Activated T-helper 1 cell treated with anti-CD3 and anti-CD28 coated beads, Interleukin-12 subunit alpha, Interleukin-12 subunit beta, Interleukin-2, Interleukin-4 antibody, amounts not matched to agents 30 ng/mL and 10 ng/mL and 1 ng/mL, durations not matched to agents 14 hours and 24 hours and 36 hours (primary cell): ENCODE results near the gene SNX33. TPM values are rescaled to one million over a fixed set of nuclear protein-coding genes. Genes with fewer than 3 reads are reported as not detected.
"Not testable (repeated sequence)": the region's sequence is repeated elsewhere in the genome, so short reads cannot be mapped to it uniquely, and the experiment has no call there.

Experiments used
- DNase-seq: peaks from one replicate; pipeline ENCODE4 v3.0.0; 2021; ENCODE audit warnings: low spot score
- H3K27ac Mint-ChIP-seq: one replicate; pipeline ENCODE4 v1.8.0; 2021; ENCODE audit warnings: mild to moderate bottlenecking, mixed read lengths
- H3K27me3 Mint-ChIP-seq: one replicate; pipeline ENCODE4 v1.8.0; 2022; ENCODE audit warnings: mild to moderate bottlenecking, moderate library complexity, mixed read lengths; ENCODE audit not compliant: insufficient read depth
- H3K36me3 Mint-ChIP-seq: one replicate; pipeline ENCODE4 v1.8.0; 2021; ENCODE audit warnings: low read depth, mixed read lengths
- H3K4me1 Mint-ChIP-seq: one replicate; pipeline ENCODE4 v1.8.0; 2021; ENCODE audit warnings: low read depth, mixed read lengths
- H3K4me3 Mint-ChIP-seq: one replicate; pipeline ENCODE4 v1.8.0; 2021; ENCODE audit warnings: mild to moderate bottlenecking, moderate library complexity, mixed read lengths
- H3K9me3 Mint-ChIP-seq: one replicate; pipeline ENCODE4 v1.8.0; 2021; ENCODE audit warnings: mixed read lengths
- intact Hi-C: fragments of 100-400 bp; cut with micrococcal nuclease; formaldehyde crosslinking; loops from one replicate; pipeline ENCODE4 v1.15.1; 2024
- total RNA-seq: library from RNA; stranded (reverse); gene quantifications from 2 replicates; pipeline ENCODE4 v1.2.3, GENCODE V29; 2022

The SNX33 gene
- total RNA-seq, 1 donor from 2014 or later = 6.2 TPM

DNA sequence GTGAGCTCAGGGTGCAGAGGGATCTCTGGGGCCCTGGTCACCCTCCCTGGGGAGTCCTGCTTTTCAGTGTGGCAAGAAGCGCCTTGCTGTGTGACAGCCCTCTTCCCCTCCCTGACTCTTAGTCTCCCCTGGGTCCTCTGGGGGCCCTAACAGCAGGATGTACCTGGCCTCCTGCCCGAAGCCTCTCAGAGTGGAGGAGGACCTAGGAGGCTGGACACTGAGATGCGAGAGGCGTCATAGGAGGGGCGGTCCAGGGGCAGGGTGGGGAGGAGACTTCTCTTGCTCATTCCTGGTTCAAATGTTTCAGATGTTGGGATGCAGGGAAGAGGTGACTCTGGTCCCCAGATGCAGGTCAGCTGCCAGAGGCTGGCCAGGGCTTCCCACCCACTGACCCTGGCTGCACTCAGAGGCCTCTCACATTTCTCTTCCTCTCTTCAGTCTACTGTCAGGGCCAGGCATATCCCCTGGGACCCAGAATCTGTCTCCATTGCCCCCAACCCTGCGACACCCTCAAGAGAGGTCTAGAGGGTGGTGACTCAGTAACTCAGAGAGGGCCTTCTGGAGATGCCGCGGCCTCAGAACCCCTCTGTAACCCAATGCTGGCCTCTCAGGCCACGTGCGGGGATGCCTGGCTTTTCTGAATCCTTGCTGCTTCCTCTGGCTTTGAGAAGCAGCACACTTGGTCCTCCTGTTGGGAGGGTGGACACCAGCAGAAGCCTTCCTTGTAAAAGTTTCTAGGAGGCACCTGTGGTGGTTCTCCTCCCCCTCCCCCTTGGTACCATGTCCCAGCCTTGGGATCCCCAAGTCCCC is 25.9 kb downstream of the SNX33 start:
- Mint-ChIP-seq H3K27me3 (peaks cover 3% of the 10 kb centered on the region), H3K27ac (no peak overlapping the region), H3K9me3 (no peaks in the 10 kb centered on the region), H3K4me3 (no peak overlapping the region), H3K36me3 (no peaks in the 10 kb centered on the region), H3K4me1 (no peaks in the 10 kb centered on the region)
- no peak for DNase-seq
- intact Hi-C loops = no loop called here

DNA sequence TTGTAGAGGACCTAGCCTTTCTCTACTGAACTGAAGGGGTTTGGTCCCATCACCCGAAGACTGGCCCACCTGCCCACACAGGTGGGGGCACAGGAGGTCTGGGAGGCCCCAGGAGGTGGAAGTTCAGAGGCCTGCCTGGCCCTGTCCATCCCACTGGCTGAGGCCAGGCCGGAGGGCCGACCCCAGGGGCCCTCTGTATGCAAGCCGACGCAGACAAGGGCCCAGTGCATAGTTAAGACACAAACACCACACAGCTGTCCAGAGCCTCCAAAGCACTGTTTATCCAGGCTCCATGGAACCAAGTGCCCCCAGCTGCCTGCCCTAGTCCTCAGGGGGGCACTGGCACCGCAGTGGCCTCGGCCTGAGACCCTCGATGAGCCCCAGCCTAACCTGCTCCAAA is 26.7 kb downstream of the SNX33 start:
- H3K9me3 Mint-ChIP-seq = no peaks in the 10 kb centered on the region

DNA sequence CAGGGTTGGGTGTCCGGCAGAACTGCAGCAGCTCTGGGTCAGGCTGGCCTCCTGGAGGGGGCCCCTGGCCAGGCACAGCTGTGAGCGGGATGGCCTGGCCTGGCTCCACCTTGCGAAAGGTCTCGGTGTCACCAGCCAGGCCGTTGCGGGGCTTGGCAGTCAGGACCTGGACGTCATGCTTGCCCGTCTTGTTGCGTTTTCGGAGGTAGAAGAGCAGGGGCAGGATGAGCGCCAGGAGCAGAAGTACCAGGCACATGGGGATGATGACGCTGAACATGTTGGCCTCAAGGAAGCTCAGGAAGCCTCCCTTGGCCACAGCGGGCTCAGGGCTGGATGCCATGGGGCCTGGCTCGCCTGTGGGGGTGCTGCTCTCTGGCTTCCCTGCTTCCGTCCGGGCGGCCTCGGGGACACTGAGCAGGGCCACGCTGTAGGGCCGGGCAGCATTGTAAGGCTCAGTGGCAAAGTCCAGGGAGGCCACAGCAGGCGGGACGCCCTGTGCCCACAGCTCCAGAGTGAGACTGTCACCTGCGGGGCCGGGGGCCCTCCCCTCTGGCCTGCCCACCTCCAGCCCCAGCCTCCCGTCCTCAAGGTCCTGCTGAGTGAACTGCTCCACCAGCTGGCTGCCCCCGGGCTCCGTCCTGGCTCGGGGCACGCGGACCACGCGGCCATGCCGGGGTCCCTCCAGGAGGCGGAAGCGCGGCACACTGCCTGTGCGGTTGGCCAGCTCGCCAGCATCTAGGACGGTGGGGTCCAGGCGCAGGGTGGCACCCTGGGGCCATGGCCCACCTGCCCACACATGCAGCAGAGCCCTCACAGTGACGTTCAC is 28.1 kb downstream of the SNX33 start:
- intact Hi-C loops = no loop called here
- Mint-ChIP-seq H3K27ac (no peak overlapping the region), H3K27me3 (peaks cover 5% of the 10 kb centered on the region), H3K4me1 (no peaks in the 10 kb centered on the region), H3K9me3 (no peaks in the 10 kb centered on the region), H3K36me3 (no peaks in the 10 kb centered on the region), H3K4me3 (no peak overlapping the region)
- DNase-seq = no peak

More for the DNA sequence above, 26.7 kb downstream of the SNX33 start:
- H3K4me1 Mint-ChIP-seq = no peaks in the 10 kb centered on the region
- H3K36me3 Mint-ChIP-seq = no peaks in the 10 kb centered on the region
- H3K27ac Mint-ChIP-seq = no peak overlapping the region
- intact Hi-C loops = no loop called here
- no peak overlapping the region for H3K4me3 Mint-ChIP-seq
- no peak for DNase-seq
- H3K27me3 Mint-ChIP-seq = peaks cover 5% of the 10 kb centered on the region

DNA sequence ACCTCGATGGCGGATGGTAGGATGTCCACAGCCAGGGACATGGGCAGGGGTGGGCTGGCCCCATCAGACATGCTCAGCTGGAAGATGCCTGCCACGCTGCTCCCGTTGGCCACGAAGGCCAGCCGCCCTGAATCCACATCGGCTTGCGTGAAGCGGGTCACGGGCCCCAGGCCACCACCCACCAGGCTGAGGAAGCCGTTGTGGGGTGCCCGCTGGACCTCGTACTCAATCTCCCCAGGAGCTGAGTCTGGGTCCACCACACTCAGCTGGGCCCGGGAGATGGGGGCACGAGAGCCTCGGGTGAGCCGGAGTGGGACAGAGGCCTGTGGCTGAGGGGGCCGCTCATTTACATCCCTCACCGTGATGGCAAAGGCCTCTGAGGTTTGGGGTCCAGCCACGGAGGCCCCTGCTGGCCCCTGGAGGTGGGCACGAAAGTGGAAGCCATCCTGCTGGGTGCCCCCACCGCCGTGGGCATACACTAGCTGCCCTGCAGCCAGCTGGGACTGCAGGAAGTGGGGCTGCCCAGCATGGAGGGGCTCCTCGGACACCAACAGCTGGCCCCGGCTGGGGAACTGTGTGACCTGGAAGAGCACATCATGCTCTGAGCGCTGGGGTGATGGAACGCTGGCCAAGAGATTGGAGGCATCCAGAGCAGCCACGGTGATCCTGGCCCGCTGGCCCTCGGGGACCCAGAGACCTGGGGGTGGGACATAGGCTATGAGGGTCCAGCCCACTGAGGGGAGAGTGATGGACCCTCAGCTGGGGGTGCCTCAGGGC is 29.2 kb downstream of the SNX33 start:
- no peak for DNase-seq
- intact Hi-C loops = no loop called here
- peaks cover 5% of the 10 kb centered on the region for H3K27me3 Mint-ChIP-seq
- H3K27ac Mint-ChIP-seq = no peak overlapping the region
- no peaks in the 10 kb centered on the region for H3K36me3 Mint-ChIP-seq
- H3K9me3 Mint-ChIP-seq = no peaks in the 10 kb centered on the region
- no peak overlapping the region for H3K4me3 Mint-ChIP-seq
- H3K4me1 Mint-ChIP-seq = no peaks in the 10 kb centered on the region

DNA sequence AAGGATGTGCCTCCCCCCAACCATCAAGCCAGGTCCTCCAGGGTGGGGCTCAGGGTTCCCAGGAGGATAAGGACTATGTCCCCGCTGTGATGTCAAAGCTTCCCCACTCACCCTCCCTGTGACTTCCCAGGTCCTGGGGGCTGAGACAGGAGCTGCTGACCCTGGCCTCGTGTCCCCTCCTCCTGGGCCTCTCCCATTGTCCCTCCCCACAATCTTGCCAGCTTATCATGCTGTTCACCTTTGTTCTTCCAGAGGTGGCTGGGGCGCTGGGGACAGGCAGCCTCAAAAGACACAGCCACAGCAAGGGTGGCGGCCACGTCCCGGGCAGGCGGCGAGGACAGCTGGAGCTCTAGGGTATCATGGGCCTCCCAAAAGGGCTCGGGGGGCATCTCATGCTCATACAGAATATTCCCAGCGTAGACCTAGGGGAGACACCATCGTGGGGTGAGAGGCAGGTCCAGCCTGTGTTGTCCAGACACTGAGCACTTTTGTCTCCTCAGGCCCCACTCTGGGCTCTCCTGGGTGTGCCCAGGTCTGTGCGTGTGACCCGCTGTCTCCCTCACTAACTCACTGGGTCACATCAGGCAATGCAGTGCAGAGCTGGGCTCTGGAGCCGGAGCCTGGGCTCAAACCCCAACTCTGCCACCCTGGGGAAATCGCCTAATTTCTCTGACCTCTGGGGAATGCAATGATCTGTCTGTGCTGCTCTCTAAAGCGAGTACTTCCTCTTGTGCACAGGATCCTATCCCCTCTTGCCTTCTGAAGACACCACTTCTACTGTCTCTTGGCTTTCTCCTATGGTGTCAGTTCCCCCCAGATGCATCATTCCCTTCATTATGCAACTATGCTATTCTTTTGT is 30.0 kb downstream of the SNX33 start:
- H3K4me3 Mint-ChIP-seq = no peak overlapping the region
- no peaks in the 10 kb centered on the region for H3K4me1 Mint-ChIP-seq
- no peak for DNase-seq
- H3K27ac Mint-ChIP-seq = no peak overlapping the region
- peaks cover 5% of the 10 kb centered on the region for H3K27me3 Mint-ChIP-seq
- no peaks in the 10 kb centered on the region for H3K36me3 Mint-ChIP-seq
- intact Hi-C loops = no loop called here
- H3K9me3 Mint-ChIP-seq = no peaks in the 10 kb centered on the region

DNA sequence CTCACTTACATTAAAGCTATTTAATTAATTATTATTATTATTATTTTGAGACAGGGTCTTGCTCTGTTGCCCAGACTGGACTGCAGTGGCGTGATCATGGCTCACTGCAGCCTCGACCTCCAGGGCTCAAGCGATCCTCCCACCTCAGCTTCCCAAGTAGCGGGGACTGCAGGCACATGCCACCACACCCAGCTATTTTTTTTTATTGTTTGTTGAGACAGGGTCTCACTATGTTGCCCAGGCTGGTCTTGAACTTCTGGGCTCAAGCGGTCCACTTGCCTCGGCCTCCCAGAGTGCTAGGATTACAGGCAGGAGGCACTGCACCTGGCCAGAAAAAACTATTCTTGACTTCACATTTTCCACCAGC is 30.6 kb downstream of the SNX33 start:
- H3K4me1 Mint-ChIP-seq, DNase-seq, H3K27ac Mint-ChIP-seq, intact Hi-C loops, H3K4me3 Mint-ChIP-seq, H3K36me3 Mint-ChIP-seq, H3K27me3 Mint-ChIP-seq, H3K9me3 Mint-ChIP-seq: not testable (repeated sequence)

DNA sequence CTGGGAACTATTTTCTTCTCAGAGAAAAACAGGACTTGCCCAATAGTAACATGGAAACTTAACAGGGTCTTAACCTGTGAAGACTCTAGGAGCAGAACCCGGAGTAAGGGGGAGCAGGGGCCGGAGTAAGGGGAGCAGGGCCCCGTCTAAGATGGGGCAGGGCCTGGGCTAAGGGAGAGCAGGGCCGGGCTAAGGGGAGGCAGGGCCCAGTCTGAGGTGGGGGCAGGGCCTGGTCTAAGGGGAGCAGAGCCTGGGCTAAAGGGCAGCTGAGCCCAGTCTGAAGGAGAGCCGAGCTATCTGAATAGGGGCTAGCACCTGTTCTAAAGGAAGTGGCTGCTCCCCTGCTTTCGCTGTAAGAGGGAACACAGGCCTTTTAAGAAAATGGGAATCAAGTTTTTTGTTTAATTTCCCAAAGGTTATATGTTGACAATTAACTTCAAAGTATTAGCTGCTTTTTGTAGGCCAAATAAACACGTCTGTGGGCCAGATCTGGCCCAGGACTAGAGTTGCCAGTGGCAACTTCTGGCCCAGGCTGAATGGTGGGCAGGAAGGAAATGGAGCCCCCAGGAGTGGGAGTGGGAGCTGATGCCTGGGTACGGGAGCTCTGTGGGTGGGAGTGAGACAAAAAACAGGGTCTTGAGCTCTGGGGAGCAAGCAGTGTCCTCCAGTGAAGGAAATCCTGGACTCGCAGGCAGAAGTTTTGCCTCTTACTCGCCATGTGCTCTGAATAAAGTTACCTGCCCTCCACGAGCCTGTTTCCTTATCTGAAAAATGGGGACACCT is 32.5 kb downstream of the SNX33 start:
- no peaks in the 10 kb centered on the region for H3K9me3 Mint-ChIP-seq
- no peak overlapping the region for H3K27ac Mint-ChIP-seq

DNA sequence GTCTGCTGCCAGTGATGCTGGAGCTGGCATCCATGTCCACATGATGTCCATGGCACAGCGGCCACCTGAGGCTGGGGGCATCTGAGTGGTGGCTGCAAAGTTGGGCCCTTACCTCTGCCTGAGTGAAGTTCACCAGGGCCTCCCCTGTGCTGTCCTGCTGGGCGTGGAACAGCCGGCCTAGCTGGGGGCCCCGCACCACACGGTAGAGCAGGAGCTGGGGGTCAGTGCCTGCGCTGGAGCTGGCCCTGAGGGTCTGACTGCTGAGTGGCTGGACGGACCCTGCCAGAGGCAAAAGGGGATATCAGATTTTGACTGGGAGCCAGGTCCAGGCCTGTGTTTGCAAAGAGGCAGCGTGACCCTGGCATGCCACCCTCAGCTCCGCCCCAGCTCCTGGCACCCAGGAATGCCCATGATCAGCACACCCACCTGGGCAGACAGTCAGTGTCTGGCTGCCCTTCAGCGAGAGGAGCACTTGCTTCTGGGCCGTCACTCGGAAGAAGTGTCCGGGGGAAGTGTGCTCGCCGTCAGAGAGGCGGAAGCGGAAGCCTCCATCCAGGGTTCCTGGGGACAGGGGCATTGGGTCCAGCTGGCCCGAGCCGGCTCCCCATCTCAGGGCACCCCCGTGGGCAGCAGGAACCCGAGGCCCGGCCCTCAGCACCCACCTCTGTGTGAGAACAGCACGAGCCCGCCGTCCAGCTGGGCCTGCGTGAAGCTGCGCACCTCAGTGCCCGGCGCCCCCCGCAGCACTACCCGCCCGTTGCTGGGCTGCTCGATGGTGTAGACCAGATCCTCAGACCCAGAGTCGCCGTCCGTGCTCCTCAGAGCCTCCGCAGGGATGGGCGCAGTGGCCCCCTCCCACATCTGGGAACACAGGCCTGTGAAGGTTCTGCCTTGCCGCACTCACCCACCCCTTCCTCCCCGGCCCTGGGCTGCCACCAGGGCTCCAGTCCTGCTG is 34.7 kb downstream of the SNX33 start:
- Mint-ChIP-seq H3K27me3 (peaks cover 2% of the 10 kb centered on the region), H3K36me3 (no peaks in the 10 kb centered on the region), H3K27ac (no peak overlapping the region), H3K4me3 (no peak overlapping the region), H3K9me3 (no peaks in the 10 kb centered on the region), H3K4me1 (no peaks in the 10 kb centered on the region)
- intact Hi-C loops = loop anchor here (1.0 kb wide), 6 partner anchors 42 to 314 kb away; partner anchors contain the start of genes IMP3 and MAN2C1
- no peak for DNase-seq

More for the DNA sequence above, 32.5 kb downstream of the SNX33 start:
- no peaks in the 10 kb centered on the region for H3K36me3 Mint-ChIP-seq
- peaks cover 2% of the 10 kb centered on the region for H3K27me3 Mint-ChIP-seq
- DNase-seq = no peak
- H3K4me3 Mint-ChIP-seq = no peak overlapping the region
- intact Hi-C loops = no loop called here
- H3K4me1 Mint-ChIP-seq = no peaks in the 10 kb centered on the region

DNA sequence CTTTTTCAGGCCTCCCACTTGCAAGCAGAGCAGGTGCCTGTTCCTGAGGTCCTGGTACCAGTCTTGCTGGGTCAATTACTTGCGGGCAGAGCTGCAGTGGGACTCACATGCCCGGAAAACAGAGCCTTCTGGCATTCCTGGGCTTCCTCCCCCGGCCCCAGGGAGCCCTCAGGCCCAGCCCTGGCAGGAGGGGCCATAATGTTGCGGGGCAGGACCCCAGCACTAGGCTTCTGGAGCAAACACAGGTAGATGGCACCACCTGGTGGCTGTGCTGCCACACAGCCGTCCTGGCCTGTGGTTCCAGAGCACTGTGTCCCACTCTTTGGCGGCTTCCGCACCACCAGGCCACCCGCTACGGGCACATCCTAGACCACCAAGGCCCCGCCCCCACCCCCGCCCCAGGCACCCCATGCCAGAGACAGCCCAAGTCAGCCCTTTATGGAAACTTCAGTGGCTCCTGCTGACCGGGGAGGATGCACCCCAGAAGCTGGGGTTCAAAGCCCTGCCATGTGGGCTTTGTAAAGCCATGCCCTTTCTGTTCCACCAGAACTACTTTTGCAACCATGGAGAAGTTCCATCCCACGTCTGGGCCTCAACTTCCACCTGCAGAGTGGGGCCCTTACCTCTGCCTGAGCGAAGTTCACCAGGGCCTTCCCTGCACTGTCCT is 36.1 kb downstream of the SNX33 start:
- intact Hi-C loops = loop anchor here (1.0 kb wide), 6 partner anchors 43 to 315 kb away; partner anchors contain the start of genes IMP3 and MAN2C1
- not testable (repeated sequence) for H3K36me3 Mint-ChIP-seq, H3K4me3 Mint-ChIP-seq, H3K27me3 Mint-ChIP-seq, H3K27ac Mint-ChIP-seq, H3K4me1 Mint-ChIP-seq, H3K9me3 Mint-ChIP-seq
- peak; percentile 53 for DNase-seq

DNA sequence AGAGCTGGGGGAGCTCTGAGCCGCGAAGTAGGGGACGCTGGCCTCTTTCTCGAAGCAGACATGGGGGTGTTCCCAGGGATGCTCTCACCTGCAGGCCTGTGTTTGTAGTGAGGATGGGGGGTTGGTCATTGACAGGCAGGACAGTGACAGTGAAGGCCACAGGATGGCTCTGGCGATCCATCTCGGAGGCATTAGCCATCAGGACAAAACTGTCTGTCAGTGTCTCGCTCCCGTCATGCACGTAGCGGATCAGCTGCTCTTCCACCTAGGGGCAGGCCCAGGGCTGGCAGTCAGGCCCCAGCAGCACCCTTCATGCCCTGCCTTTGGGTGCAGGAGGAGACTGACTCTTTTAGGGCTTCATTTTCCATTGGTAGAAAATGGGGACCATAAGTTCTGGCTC is 36.9 kb downstream of the SNX33 start:
- no peaks in the 10 kb centered on the region for H3K9me3 Mint-ChIP-seq
- no peak overlapping the region for H3K4me3 Mint-ChIP-seq
- intact Hi-C loops = no loop called here
- H3K4me1 Mint-ChIP-seq = no peaks in the 10 kb centered on the region
- H3K27ac Mint-ChIP-seq = no peak overlapping the region
- no peak for DNase-seq
- no peaks in the 10 kb centered on the region for H3K27me3 Mint-ChIP-seq
- H3K36me3 Mint-ChIP-seq = no peaks in the 10 kb centered on the region
